ENCODE data around the gene PLOD2.

DNA sequence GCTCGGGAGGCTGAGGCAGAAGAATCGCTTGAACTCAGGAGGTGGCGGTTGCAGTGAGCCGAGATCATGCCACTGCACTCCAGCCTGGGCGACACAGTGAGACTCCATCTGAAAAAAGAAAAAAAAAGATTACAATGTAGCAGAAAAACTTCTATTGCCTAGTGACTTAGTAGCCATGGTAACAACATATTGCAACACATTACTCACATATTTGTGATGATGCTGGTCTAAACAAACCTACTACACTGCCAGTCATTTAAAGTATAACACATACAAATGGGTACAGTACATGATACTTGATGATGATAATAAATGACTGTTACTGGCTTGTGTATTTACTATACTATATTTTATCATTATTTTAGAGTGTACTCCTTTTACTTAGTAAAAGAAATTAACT lies 125.6 kb downstream of the PLOD2 start:
- TF ChIP-seq SMC3 (conservative IDR thresholded peaks at IDR 0.05; ENCODE audit: insufficient read depth, low read depth, low read length): no peak
- no peak for TF ChIP-seq LARP7 (IDR thresholded peaks at IDR 0.05)
